ENCODE data around the gene P2RX1. TPM values are rescaled to one million over a fixed set of nuclear protein-coding genes. Genes with fewer than 3 reads are reported as not detected.

P2RX1 gene
- total and polyA plus RNA-seq, 2 of the 4 experiments (the other 2 are of a cell fraction) = not detected

- in situ Hi-C loops (cut with MboI; ENCODE audit: low sequenced_read_pairs) = no loop called here
- dilution Hi-C loops (cut with HindIII; ENCODE audit: low sequenced_read_pairs, unreplicated experiment) = no loop called here
- peaks cover 7% of the 10 kb centered on the region; the same call in 1 of the 2 replicates for H3K36me3 ChIP-seq (ENCODE audit: control insufficient read depth, insufficient read depth, low read length)
- H2BK20ac ChIP-seq (ENCODE audit: low read depth, low read length) = no peak overlapping the region; the same call in 1 of the 2 replicates
- no TSS peak for BruUV-seq (replicated peaks)
- no peak for TF ChIP-seq RAD21 (IDR thresholded peaks at IDR 0.05; ENCODE audit: low read length)
- no peak for TF ChIP-seq FOS (IDR thresholded peaks at IDR 0.05; ENCODE audit: low read depth, low read length)
- H3K4me2 ChIP-seq (ENCODE audit: low read depth, low read length) = no peak overlapping the region
- peaks cover 2% of the 10 kb centered on the region; the same call in 1 of the 2 replicates for H4K20me1 ChIP-seq (ENCODE audit: insufficient read depth, low read length)
- no peak overlapping the region for H4K8ac ChIP-seq (ENCODE audit: low read depth in 2 of 2, low read length in 2 of 2)
- no peak overlapping the region for H3K4me3 ChIP-seq (ENCODE audit: insufficient read depth, low read depth, low read length)
- H3K4ac ChIP-seq (ENCODE audit: low read depth, low read length) = peak overlapping the region; percentile 81
- WGBS, 2 experiments (ENCODE audit: extremely low coverage in 2 of 2, insufficient read length in 1 of 2) = no CpG with 5 or more reads among the region's 10 CpGs
- no peak overlapping the region for H3K9ac ChIP-seq (ENCODE audit: low read depth, low read length)
- no peak overlapping the region for H3K23ac ChIP-seq (ENCODE audit: low read depth, low read length)
- H3K9me3 ChIP-seq (ENCODE audit: control insufficient read depth, insufficient read depth, low read length) = no peaks in the 10 kb centered on the region
- H3K9me1 ChIP-seq (ENCODE audit: insufficient read depth, low read length) = peaks cover 15% of the 10 kb centered on the region
- CTCF ChIA-PET = no interaction called here
- ATAC-seq (ENCODE audit: low read depth) (no peak), DNase-seq (no peak)
- H3K4me1 ChIP-seq (ENCODE audit: control insufficient read depth, insufficient read depth, low read length) = peaks cover 43% of the 10 kb centered on the region
- H2BK5ac ChIP-seq (ENCODE audit: low read depth, low read length, poor library complexity, severe bottlenecking) = no peak overlapping the region
- no peak overlapping the region for H3K27ac ChIP-seq (ENCODE audit: insufficient read depth, low read length)
- no peak overlapping the region for H2AFZ ChIP-seq (replicated peaks; ENCODE audit: low read length, poor library complexity)
- POLR2A ChIA-PET (ENCODE audit: unreplicated experiment) = no interaction called here
- peaks cover 14 to 53% of the 10 kb centered on the region in 2 experiments; a peak in 3 of 4 replicates for H3K79me1 ChIP-seq (ENCODE audit: low read depth in 1 of 2, low read length in 2 of 2)
- H2BK15ac ChIP-seq (ENCODE audit: low read depth, low read length) = no peak overlapping the region
- H4K5ac ChIP-seq (ENCODE audit: low read depth, low read length) = no peak overlapping the region
- H2AK9ac ChIP-seq (replicated peaks; ENCODE audit: low read depth, low read length, poor library complexity) = peak overlapping the region; percentile 37
- intact Hi-C loops (cut with micrococcal nuclease) = no loop called here
- H2BK120ac ChIP-seq (ENCODE audit: low read depth, low read length) = no peak overlapping the region; the same call in 1 of the 2 replicates
- H3K14ac ChIP-seq (replicated peaks; ENCODE audit: low read depth, low read length) = peak overlapping the region; percentile 48; the same call in 1 of the 2 replicates
- H3K27me3 ChIP-seq (ENCODE audit: control insufficient read depth, insufficient read depth, low read length) = no peaks in the 10 kb centered on the region
- no peak overlapping the region for H3K56ac ChIP-seq (ENCODE audit: extremely low read depth, insufficient read depth, low read length)
- H4K91ac ChIP-seq (ENCODE audit: insufficient read depth, low read depth, low read length) = no peak overlapping the region
- H2AK5ac ChIP-seq (ENCODE audit: low read depth, low read length) = peak overlapping the region; percentile 56
- no peak overlapping the region for H3K18ac ChIP-seq (ENCODE audit: low read depth, low read length)
Observed at GRCh38 chr17:3886776-3887175, 29.5 kb downstream of the P2RX1 start.
